GM19328 (cell line): ENCODE results near the gene TGFBR2.
A peak's percentile ranks its signal among the peaks of the same experiment; 100 is the strongest.

ENCODE experiments used
- ATAC-seq: cut with Tn5 transposase; IDR thresholded peaks from one replicate; pipeline ENCODE4 v1.9.1; 2021; ENCODE audit warnings: mild to moderate bottlenecking, moderate library complexity; ENCODE audit not compliant: unreplicated experiment

The TGFBR2 gene

GRCh38 chr3:30600572-30600971 lies 5.8 kb upstream of the TGFBR2 start:
- ATAC-seq = no peak

DNA sequence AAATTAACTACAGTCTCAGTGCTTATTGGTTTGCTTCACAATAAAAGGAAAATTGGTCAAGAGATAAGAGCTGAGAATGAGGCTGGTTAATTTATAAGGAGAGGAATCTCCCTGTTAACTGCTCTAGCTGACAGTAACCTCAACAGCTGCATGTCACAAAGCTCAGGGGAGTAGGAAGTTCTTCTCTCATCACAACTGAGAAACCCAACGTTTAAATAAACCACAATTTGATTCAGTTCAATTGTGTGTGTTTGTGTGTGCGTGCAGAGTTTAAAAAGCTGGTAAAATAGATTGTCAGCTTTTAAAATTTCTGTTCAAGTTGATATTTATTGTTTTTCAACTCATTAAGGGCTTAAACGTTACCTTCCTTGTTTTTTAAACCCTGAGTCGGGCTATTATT lies 3.5 kb upstream of the TGFBR2 start:
- ATAC-seq = no peak

GRCh38 chr3:30604093-30604492 lies 2.3 kb upstream of the TGFBR2 start:
- no peak for ATAC-seq

- no peak for ATAC-seq
These were observed 1.8 kb upstream of the TGFBR2 start for GRCh38 chr3:30604558-30604957.

- no peak for ATAC-seq
These were observed 1.4 kb upstream of the TGFBR2 start for GRCh38 chr3:30605005-30605404.

- ATAC-seq = peak; percentile 2
These were observed 598 bp upstream of the TGFBR2 start for GRCh38 chr3:30605706-30606300.

DNA sequence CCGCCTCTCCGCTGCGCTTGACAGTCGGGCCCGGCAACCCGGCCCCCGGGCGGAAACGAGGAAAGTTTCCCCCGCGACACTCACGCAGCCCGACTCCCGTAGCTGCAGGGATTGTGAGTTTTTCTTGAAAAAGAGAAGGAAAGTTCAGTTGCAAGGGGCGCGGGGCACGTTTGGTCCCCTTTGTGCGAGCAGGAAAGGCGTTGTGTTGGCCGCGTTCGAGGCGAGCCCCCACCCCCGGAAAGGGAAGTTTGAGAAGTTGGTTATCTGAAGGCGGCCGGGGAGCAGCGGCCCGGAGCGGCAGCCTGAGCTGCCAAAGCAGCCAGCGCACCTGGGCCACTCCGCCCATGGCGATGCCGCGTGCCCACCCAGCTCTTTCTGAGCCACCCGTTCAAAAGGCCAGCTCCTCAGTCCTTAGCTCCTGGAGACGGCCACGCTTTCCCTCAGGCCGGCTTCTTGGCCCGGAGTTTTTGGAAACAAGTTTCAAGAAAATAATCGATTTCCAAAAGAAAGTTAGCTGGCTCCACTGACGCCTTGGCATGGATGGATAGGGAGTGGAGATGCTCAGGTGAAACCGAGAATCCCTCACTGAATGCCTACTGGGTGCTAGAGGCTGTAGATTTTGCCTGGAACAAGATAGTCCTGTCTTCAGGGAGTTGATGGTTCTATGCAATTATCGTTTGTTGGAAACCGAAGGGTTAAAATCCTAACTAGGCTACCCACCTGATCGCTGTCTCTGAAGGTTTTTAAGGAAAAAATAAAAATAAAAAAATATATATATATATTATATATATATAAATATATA lies 832 bp downstream of the TGFBR2 start:
- peak; percentile 41 for ATAC-seq

DNA sequence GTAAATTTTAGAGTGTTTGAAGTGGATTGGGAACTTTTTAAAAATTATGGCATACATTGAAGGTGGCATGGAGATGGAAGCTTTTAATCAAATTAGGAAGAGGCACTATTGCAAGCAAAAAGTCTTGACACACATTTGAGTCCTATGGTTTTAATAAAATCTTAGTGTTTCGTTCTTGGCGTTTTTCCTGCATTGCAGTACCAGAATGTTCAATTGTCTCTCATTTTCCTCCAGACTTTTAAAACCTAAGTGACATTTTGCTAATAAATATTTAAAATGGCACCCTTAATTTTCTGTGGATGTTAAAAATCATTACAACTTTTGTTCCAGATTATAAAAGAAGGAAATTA lies 2.2 kb downstream of the TGFBR2 start:
- ATAC-seq = no peak

DNA sequence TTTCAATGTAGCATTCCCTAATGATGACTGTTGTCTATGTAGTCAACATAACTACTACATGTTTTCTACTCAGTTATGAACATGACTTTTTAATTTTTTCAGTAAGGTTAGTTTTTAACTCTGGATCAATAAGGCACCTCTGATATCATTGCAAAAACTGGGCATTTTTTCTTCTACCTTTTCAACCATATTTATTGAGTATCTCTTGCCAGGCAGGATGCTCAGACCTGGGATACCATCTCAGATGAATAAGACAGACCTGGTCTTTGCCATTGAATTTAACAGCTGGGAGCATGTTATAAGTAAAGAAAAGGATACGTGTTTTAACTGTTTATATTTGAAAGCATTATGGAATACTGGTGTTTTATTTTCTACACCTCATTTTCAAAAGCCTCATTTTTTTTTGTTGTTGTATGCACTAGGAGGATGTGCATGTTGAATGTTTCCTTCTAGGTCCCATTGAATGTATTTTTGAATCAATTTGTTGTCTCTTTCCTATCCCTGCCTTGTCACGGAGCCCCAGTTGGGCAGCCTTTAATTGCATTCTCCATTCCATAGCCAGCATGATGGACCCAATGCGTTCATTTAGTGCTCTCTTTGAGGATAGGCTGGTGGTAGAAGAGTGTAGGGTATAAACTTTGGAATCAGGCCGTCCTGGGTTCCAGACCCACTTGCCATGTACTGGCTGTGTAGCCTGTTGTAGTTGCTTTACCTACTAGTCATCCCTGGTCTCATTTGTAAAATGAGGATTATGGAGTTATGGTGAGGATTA lies 3.7 kb downstream of the TGFBR2 start:
- no peak for ATAC-seq

DNA sequence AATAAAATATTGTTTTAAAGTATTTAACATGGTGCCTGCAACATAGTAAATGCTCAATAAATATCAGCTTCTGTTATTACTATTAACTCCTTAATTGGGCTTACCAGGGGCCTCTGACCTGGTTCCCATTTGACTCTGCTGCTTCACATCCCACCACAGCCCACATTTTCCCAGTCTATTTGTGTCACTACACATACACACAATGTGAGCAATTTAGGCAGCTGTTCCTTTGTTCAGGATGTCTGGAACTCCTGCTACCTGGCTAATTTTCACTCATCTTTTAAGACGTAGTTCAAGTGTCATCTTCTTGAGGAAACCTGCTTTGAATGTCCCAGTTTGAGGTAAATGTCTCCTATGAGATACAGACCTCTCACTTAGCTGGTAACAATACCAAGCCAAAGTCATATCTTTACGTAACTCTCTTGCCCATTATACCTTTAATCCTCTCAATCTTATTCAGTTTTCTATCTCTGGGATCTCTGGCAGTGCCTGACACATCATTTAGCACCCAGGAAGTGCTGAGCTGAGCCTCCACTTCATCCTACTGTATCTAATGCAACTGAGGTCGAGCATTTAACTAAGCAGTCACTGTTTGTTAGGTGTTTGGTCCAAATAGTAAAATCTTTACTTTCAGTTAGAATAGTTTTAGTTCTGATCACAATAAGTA lies 4.4 kb downstream of the TGFBR2 start:
- no peak for ATAC-seq

- no peak for ATAC-seq
These were observed 5.4 kb downstream of the TGFBR2 start for GRCh38 chr3:30611613-30612436.

DNA sequence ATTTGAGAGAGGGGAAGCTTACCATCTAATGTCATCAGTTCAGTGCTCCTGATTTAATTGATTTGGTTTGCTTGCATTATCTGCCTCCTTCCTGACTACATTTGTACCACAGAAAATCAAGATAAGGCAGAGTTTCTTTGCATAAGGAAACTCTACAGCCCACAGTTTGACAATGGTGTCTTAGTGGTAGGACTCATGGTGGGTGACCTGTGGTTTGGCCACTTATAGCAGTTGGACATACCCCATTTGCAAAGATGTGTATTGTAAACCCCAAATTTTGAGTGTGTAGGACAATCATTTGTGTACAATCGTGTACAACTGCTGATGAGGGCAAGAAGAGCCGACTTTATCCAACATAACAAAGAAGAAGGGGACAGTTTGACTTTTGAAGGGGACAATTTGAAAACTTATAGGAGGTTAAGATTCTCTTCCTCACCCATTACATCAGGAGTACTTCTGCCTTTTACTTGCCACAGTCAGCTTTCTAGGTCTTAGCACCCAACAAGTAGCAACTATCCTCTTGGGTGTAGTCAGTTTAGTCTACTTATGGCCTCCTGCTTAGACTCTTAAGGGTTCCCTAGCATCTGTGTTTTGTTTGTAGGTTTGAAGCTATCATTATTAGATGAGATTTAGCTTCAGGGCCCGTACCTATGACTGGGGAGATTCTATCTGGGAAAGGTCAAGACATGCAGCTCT lies 6.2 kb downstream of the TGFBR2 start:
- ATAC-seq = no peak

DNA sequence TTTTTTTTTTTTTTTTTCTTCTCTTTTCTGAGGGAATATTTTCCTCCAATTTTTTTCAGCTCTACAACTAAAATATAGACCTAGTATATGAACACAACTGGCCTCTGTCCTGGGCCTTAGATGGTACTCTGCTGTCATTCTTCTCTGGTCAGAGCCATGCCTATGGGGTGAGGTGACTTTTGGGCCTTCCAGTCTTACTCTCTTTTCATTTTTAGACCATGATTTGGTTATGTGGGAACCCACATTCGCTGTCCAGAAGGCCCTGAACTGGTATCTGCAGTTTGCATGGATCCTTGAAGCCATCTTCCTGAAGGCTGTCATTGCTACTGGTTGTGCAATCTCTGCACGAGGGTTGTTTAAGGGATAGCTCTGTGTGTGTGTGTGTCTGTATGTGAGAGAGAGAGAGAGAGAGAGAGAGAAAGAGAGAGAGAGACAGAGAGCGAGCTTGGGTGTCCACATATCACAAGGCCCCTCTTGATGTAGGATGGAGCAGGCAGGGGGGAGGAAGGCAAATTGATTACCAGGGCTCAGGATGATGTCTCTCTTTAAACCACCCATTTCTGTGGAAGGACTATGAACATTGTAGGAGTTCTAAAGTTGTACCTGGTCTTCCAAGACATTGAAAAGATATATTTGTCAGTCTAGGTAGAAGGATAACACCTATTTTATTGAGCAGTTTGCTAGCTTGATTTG lies 6.9 kb downstream of the TGFBR2 start:
- ATAC-seq = no peak

- no peak for ATAC-seq
These were observed 8.0 kb downstream of the TGFBR2 start for GRCh38 chr3:30614373-30614772.

GRCh38 chr3:30614943-30615342 lies 8.5 kb downstream of the TGFBR2 start:
- ATAC-seq = no peak

DNA sequence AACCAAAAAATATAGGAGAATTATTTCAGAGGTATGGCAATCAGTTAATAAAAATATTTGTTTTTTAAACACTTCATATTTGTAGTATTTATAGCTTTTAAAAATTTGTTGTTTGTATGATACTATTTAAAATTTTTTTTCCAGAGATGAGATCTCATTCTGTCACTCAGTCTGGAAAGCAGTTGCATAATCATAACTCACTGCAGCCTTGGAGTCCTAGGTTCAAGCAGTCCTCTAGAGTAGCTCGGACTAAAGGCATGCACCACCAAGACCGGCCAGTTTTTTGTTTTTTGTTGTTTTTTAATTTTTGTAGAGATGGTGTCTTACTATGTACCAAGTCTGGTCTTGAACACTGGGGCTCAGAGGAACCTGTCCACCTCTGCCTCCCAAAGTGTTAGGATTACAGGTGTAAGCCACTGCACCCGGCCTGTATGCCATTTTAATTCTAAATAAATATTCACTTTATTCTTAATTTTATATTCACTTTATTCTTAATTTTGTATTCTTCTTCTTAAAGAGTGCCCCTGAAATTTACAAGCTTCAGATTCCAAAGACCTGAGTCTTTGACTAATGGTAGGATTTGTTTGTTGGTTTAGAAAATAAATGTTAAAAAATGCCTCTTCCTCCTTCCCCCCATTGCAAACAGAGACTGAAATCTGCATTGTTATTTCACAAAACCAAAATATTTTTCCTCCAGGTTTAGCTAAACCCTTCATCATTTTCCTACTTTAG lies 9.4 kb downstream of the TGFBR2 start:
- ATAC-seq = no peak

GRCh38 chr3:30616347-30617027 lies 10.1 kb downstream of the TGFBR2 start:
- ATAC-seq = no peak

GRCh38 chr3:30617069-30617468 lies 10.7 kb downstream of the TGFBR2 start:
- ATAC-seq = no peak
